ENCODE results near the gene STAT1. TPM values are rescaled to one million over a fixed set of nuclear protein-coding genes. Genes with fewer than 3 reads are reported as not detected.

The STAT1 gene
- polyA plus RNA-seq, 1 donor (not counting 4 experiments of a cell fraction or from before 2014, with no cell fraction given), result 181 TPM

- FAIRE-seq, result no peak
- Histone ChIP-seq H3K27ac (ENCODE audit: control insufficient read depth, insufficient read depth, low read length) (no peak overlapping the region), H2AFZ (ENCODE audit: control insufficient read depth, low read length) (no peak overlapping the region), H3K9me3 (ENCODE audit: control insufficient read depth, low read depth, low read length) (no peaks in the 10 kb centered on the region), H3K4me1 (ENCODE audit: control insufficient read depth, extremely low read depth, insufficient read depth, low read length) (peaks cover 11% of the 10 kb centered on the region), H3K36me3 (ENCODE audit: control insufficient read depth in 2 of 2, extremely low read depth in 1 of 2, insufficient read depth in 2 of 2, low read length in 2 of 2) (peaks cover 52 to 76% of the 10 kb centered on the region in 2 experiments), H3K79me2 (ENCODE audit: control insufficient read depth, insufficient read depth, low read length) (no peaks in the 10 kb centered on the region), H3K9ac (ENCODE audit: control insufficient read depth, extremely low read depth, insufficient read depth, low read length) (no peak overlapping the region), H4K20me1 (ENCODE audit: control insufficient read depth, extremely low read depth, insufficient read depth, low read length) (no peaks in the 10 kb centered on the region), H3K9me1 (ENCODE audit: control insufficient read depth, extremely low read depth, insufficient read depth, low read length) (no peaks in the 10 kb centered on the region), H3K4me3 (ENCODE audit: control insufficient read depth in 2 of 3, extremely low read depth in 1 of 3, insufficient read depth in 2 of 3, low read depth in 1 of 3, low read length in 3 of 3) (no peak overlapping the region), H3K4me2 (ENCODE audit: control insufficient read depth, extremely low read depth, insufficient read depth, low read depth, low read length) (no peak overlapping the region), H3K27me3 (ENCODE audit: control insufficient read depth, extremely low read depth, insufficient read depth, low read length) (no peaks in the 10 kb centered on the region)
- no peak for DNase-seq (ENCODE audit: low read depth, low spot score)
- dilution Hi-C loops (cut with MboI; ENCODE audit: extremely low pct_ligation_motif_present, low sequenced_read_pairs), result no loop called here
- TF ChIP-seq CTCF (optimal IDR thresholded peaks at IDR 0.05 in 1 of 3, IDR thresholded peaks at IDR 0.05 in 1 of 3, conservative IDR thresholded peaks at IDR 0.05 in 1 of 3; ENCODE audit: extremely low read depth in 1 of 3, insufficient read depth in 2 of 3, low read length in 3 of 3) (no peak), EZH2 (IDR thresholded peaks at IDR 0.05; ENCODE audit: low read length) (no peak)
These were observed 40.0 kb downstream of the STAT1 start for GRCh38 chr2:190973726-190974628.

GRCh38 chr2:190973262-190973661, 40.7 kb downstream of the STAT1 start:
- H4K20me1 ChIP-seq (ENCODE audit: control insufficient read depth, extremely low read depth, insufficient read depth, low read length), result no peaks in the 10 kb centered on the region
- H3K27ac ChIP-seq (ENCODE audit: control insufficient read depth, insufficient read depth, low read length), result no peak overlapping the region
- no peaks in the 10 kb centered on the region for H3K79me2 ChIP-seq (ENCODE audit: control insufficient read depth, insufficient read depth, low read length)
- no peak overlapping the region for H3K4me3 ChIP-seq (ENCODE audit: control insufficient read depth in 2 of 3, extremely low read depth in 1 of 3, insufficient read depth in 2 of 3, low read depth in 1 of 3, low read length in 3 of 3)
- DNase-seq (ENCODE audit: low read depth, low spot score) (no peak), FAIRE-seq (no peak)
- TF ChIP-seq EZH2 (IDR thresholded peaks at IDR 0.05; ENCODE audit: low read length) (no peak), CTCF (optimal IDR thresholded peaks at IDR 0.05 in 1 of 3, IDR thresholded peaks at IDR 0.05 in 1 of 3, conservative IDR thresholded peaks at IDR 0.05 in 1 of 3; ENCODE audit: extremely low read depth in 1 of 3, insufficient read depth in 2 of 3, low read length in 3 of 3) (no peak)
- H2AFZ ChIP-seq (ENCODE audit: control insufficient read depth, low read length), result no peak overlapping the region
- H3K9me1 ChIP-seq (ENCODE audit: control insufficient read depth, extremely low read depth, insufficient read depth, low read length), result no peaks in the 10 kb centered on the region
- no peak overlapping the region for H3K4me2 ChIP-seq (ENCODE audit: control insufficient read depth, extremely low read depth, insufficient read depth, low read depth, low read length)
- peaks cover 4% of the 10 kb centered on the region for H3K4me1 ChIP-seq (ENCODE audit: control insufficient read depth, extremely low read depth, insufficient read depth, low read length)
- H3K9me3 ChIP-seq (ENCODE audit: control insufficient read depth, low read depth, low read length), result no peaks in the 10 kb centered on the region
- H3K9ac ChIP-seq (ENCODE audit: control insufficient read depth, extremely low read depth, insufficient read depth, low read length), result no peak overlapping the region
- H3K36me3 ChIP-seq (ENCODE audit: control insufficient read depth in 2 of 2, extremely low read depth in 1 of 2, insufficient read depth in 2 of 2, low read length in 2 of 2), result peaks cover 46 to 72% of the 10 kb centered on the region in 2 experiments
- dilution Hi-C loops (cut with MboI; ENCODE audit: extremely low pct_ligation_motif_present, low sequenced_read_pairs), result no loop called here
- H3K27me3 ChIP-seq (ENCODE audit: control insufficient read depth, extremely low read depth, insufficient read depth, low read length), result no peaks in the 10 kb centered on the region

All from keratinocyte (primary cell).